Suprapubic skin (tissue), 3 donors: ENCODE measurements around the gene RBM12.

Experiments
- CTCF ChIP-seq, 2 donors: fragments of 200-600 bp in 1 of 2; fragments of 450-650 bp in 1 of 2; sonication (generic) in 1 of 2; IDR thresholded peaks; one replicate each; pipeline ENCODE4 v1.5.1; 2016 to 2019; ENCODE audit warnings: antibody characterized with exemption in 2 of 2, mild to moderate bottlenecking in 1 of 2, moderate library complexity in 1 of 2
- POLR2A ChIP-seq, 2 donors: fragments of 450-650 bp; IDR thresholded peaks; one replicate each; pipeline ENCODE4 v1.6.1; 2017; ENCODE audit warnings: antibody characterized with exemption in 2 of 2, mild to moderate bottlenecking in 2 of 2, moderate library complexity in 2 of 2

- TF ChIP-seq POLR2A (IDR thresholded peaks at IDR 0.05) (no peak), CTCF (IDR thresholded peaks at IDR 0.05) (no peak)
These were observed 57.5 kb downstream of the RBM12 start for GRCh38 chr20:35607003-35607735.
